Fibroblast of the aortic adventitia (primary cell): Measurements from ENCODE around the gene GNG4. TPM values are rescaled to one million over a fixed set of nuclear protein-coding genes. Genes with fewer than 3 reads are reported as not detected.

ENCODE experiments used
- DNase-seq: peaks from one replicate; pipeline ENCODE4 v3.0.0-alpha.2; 2010; ENCODE audit warnings: low read depth
- H3K4me3 ChIP-seq: 2 replicates; pipeline ENCODE4 v1.5.1; 2011; ENCODE audit warnings: low read depth, mild to moderate bottlenecking, control low read depth, low read length, moderate library complexity
- CTCF ChIP-seq: IDR thresholded peaks from 2 replicates; pipeline ENCODE4 v1.5.1; 2011; ENCODE audit warnings: mild to moderate bottlenecking, low read length, control low read depth, inconsistent platforms; ENCODE audit not compliant: insufficient read depth
- total RNA-seq: library from RNA; depleted of rRNA; stranded (reverse); fragments of >200 nt; gene quantifications from 2 replicates; pipeline ENCODE4 v1.2.3, GENCODE V29; 2012; ENCODE audit warnings: low replicate concordance

Gene GNG4
- total RNA-seq, 1 donor = not detected

GRCh38 chr1:235571482-235571881 lies 78.1 kb downstream of the GNG4 start:
- no peak for DNase-seq
- no peak for TF ChIP-seq CTCF
- no peak overlapping the region for H3K4me3 ChIP-seq

GRCh38 chr1:235567812-235568503 lies 81.6 kb downstream of the GNG4 start:
- no peak overlapping the region for H3K4me3 ChIP-seq
- DNase-seq = no peak
- no peak for TF ChIP-seq CTCF

- no peak for DNase-seq
- H3K4me3 ChIP-seq = no peak overlapping the region
- TF ChIP-seq CTCF = no peak
These were observed 83.5 kb downstream of the GNG4 start for GRCh38 chr1:235566084-235566483.

- DNase-seq = no peak
- TF ChIP-seq CTCF = no peak
These were observed 86.0 kb downstream of the GNG4 start for GRCh38 chr1:235563513-235564061.

GRCh38 chr1:235562589-235562988 lies 87.0 kb downstream of the GNG4 start:
- no peak overlapping the region for H3K4me3 ChIP-seq

More at GRCh38 chr1:235563513-235564061, 86.0 kb downstream of the GNG4 start:
- no peak overlapping the region for H3K4me3 ChIP-seq

GRCh38 chr1:235558621-235559169 lies 90.9 kb downstream of the GNG4 start:
- TF ChIP-seq CTCF = no peak

More at GRCh38 chr1:235562589-235562988, 87.0 kb downstream of the GNG4 start:
- no peak for TF ChIP-seq CTCF
- no peak for DNase-seq

More at GRCh38 chr1:235558621-235559169, 90.9 kb downstream of the GNG4 start:
- DNase-seq = no peak
- no peak overlapping the region for H3K4me3 ChIP-seq
